ENCODE measurements around the gene WDR36. TPM values are rescaled to one million over a fixed set of nuclear protein-coding genes. Genes with fewer than 3 reads are reported as not detected.

Gene WDR36
- total and polyA plus RNA-seq, 2 experiments from 2014 or later, result 18.5 to 56.8 TPM

DNA sequence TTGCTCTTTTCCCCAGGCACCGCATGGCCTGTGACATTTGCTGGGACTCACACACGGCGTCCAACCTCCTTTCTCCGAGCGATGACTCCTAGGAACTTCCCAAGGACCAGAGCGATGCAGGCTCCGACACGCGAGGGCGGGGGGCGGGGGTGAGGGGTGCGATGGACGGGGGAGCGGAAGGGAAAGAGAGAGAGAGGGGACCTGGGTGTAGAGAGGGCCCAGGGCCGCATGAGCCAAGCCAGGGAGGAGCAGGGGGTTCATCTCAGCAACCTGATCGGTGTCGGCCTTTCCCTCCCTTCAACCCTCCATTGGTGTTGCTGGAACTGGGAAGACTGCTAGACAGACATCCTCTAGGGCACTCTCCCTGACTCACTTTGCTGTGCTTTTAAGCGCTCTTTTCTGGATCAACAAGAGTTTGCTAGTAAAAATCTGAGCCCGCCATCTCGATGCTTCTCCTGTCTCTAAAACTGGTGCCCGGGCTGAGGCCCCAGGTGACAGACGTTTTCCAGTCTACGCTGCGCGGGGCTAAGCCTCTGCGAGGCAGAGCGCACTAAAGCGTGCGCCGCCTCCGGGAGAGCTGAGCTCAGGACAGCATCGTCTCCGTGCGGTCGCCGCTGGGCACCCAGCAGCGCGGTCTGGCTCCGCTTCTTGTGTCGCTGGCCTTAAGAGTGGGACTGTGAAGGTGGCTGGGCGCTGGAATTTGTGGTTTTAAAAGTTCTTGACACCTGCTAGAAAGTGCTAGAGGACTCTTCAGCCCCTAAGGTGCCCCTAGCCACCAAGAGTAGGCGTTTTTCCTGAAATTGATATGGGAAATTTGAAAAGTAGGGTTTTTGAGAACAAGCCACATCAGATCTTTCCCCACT, 21.6 kb upstream of the WDR36 start:
- no peaks in the 10 kb centered on the region for H3K79me2 ChIP-seq (replicated peaks; ENCODE audit: insufficient read depth)
- H4K20me1 ChIP-seq (replicated peaks; ENCODE audit: insufficient read depth), result no peaks in the 10 kb centered on the region
- peak overlapping the region; percentile 69 for H3K4me3 ChIP-seq
- Mint-ChIP-seq H3K9me3 (no peaks in the 10 kb centered on the region), H3K4me1 (peaks cover 8% of the 10 kb centered on the region; the same call in 2 of the 3 replicates), H3K27ac (no peak overlapping the region), H3K27me3 (ENCODE audit: insufficient read depth, low read depth, poor library complexity) (peaks cover 61% of the 10 kb centered on the region), H3K4me3 (peak overlapping the region; percentile 79), H3K36me3 (ENCODE audit: low read depth) (no peaks in the 10 kb centered on the region)
- H3K27ac ChIP-seq (ENCODE audit: low read depth), result no peak overlapping the region
- H3K4me1 ChIP-seq (ENCODE audit: insufficient read depth), result peaks cover 22% of the 10 kb centered on the region
- H2AFZ ChIP-seq, result peak overlapping the region; percentile 99
- no peaks in the 10 kb centered on the region for H3K36me3 ChIP-seq (ENCODE audit: insufficient read depth)
- H3K27me3 ChIP-seq (ENCODE audit: insufficient read depth), result peaks cover 77% of the 10 kb centered on the region
- DNase-seq (ENCODE audit: low spot score) (peak; percentile 83), ATAC-seq (peak; percentile 88)
- no peaks in the 10 kb centered on the region for H3F3A ChIP-seq (replicated peaks; ENCODE audit: low read depth)
- peak overlapping the region; percentile 88 for H3K4me2 ChIP-seq
- H3K9me2 ChIP-seq (ENCODE audit: insufficient read depth), result no peaks in the 10 kb centered on the region
- TF ChIP-seq EZH2phosphoT487 (IDR thresholded peaks at IDR 0.05; ENCODE audit: unreplicated experiment), result no peak
- 0 out of 2 replicates have a peak, but pooled peaks have one; percentile 5 for TF ChIP-seq CREB1 (CRISPR knock-in tag; IDR thresholded peaks at IDR 0.05; ENCODE audit: low read depth)
- no peak for TF ChIP-seq ZNF331 (CRISPR knock-in tag; IDR thresholded peaks at IDR 0.05; ENCODE audit: low read depth)
- TF ChIP-seq EZH2 (IDR thresholded peaks at IDR 0.05; ENCODE audit: low read depth, unreplicated experiment), result peak; percentile 50

DNA sequence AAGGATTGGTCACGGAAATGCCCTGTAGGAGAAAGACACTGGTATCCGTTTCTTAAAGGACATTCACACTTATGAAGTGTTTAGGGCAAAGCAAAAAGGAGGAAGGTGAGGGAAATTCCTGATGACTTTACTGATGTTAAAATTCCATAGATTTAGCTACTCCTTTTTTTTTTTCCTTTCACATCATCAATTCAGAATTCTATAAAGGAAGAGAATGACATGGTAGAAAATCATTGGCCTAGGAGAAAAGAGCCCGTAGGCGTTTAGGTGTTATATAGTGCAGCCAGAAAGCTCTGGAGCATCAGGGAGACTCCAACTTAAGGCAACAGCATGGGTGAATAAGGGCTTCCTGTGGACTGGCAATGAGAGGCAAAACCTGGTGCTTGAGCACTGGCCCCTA, 20.7 kb upstream of the WDR36 start, which contains the start of gene TSLP:
Gene TSLP (plus strand): TSS at position 301 of the 400 bp plus-strand sequence. CDS start 178 bp downstream, outside the sequence.
- H3K4me3 Mint-ChIP-seq, result peak within 1 kb of the TSS; percentile 90
- peak within 1 kb of the TSS; percentile 86 for H3K4me3 ChIP-seq
- H2AFZ ChIP-seq, result peak within 1 kb of the TSS; percentile 99
- ATAC-seq (no peak), DNase-seq (ENCODE audit: low spot score) (no peak)
- H3K36me3 Mint-ChIP-seq (ENCODE audit: low read depth), result no peaks in the 10 kb centered on the region
- no peak within 1 kb of the TSS for H3K27ac ChIP-seq (ENCODE audit: low read depth)
- peak within 1 kb of the TSS; percentile 89 for H3K4me2 ChIP-seq
- no peaks in the 10 kb centered on the region for H3K36me3 ChIP-seq (ENCODE audit: insufficient read depth)
- no peaks in the 10 kb centered on the region for H3K9me3 Mint-ChIP-seq
- H3K4me1 ChIP-seq (ENCODE audit: insufficient read depth), result peaks cover 22% of the 10 kb centered on the region
- TF ChIP-seq, protein P1, sequence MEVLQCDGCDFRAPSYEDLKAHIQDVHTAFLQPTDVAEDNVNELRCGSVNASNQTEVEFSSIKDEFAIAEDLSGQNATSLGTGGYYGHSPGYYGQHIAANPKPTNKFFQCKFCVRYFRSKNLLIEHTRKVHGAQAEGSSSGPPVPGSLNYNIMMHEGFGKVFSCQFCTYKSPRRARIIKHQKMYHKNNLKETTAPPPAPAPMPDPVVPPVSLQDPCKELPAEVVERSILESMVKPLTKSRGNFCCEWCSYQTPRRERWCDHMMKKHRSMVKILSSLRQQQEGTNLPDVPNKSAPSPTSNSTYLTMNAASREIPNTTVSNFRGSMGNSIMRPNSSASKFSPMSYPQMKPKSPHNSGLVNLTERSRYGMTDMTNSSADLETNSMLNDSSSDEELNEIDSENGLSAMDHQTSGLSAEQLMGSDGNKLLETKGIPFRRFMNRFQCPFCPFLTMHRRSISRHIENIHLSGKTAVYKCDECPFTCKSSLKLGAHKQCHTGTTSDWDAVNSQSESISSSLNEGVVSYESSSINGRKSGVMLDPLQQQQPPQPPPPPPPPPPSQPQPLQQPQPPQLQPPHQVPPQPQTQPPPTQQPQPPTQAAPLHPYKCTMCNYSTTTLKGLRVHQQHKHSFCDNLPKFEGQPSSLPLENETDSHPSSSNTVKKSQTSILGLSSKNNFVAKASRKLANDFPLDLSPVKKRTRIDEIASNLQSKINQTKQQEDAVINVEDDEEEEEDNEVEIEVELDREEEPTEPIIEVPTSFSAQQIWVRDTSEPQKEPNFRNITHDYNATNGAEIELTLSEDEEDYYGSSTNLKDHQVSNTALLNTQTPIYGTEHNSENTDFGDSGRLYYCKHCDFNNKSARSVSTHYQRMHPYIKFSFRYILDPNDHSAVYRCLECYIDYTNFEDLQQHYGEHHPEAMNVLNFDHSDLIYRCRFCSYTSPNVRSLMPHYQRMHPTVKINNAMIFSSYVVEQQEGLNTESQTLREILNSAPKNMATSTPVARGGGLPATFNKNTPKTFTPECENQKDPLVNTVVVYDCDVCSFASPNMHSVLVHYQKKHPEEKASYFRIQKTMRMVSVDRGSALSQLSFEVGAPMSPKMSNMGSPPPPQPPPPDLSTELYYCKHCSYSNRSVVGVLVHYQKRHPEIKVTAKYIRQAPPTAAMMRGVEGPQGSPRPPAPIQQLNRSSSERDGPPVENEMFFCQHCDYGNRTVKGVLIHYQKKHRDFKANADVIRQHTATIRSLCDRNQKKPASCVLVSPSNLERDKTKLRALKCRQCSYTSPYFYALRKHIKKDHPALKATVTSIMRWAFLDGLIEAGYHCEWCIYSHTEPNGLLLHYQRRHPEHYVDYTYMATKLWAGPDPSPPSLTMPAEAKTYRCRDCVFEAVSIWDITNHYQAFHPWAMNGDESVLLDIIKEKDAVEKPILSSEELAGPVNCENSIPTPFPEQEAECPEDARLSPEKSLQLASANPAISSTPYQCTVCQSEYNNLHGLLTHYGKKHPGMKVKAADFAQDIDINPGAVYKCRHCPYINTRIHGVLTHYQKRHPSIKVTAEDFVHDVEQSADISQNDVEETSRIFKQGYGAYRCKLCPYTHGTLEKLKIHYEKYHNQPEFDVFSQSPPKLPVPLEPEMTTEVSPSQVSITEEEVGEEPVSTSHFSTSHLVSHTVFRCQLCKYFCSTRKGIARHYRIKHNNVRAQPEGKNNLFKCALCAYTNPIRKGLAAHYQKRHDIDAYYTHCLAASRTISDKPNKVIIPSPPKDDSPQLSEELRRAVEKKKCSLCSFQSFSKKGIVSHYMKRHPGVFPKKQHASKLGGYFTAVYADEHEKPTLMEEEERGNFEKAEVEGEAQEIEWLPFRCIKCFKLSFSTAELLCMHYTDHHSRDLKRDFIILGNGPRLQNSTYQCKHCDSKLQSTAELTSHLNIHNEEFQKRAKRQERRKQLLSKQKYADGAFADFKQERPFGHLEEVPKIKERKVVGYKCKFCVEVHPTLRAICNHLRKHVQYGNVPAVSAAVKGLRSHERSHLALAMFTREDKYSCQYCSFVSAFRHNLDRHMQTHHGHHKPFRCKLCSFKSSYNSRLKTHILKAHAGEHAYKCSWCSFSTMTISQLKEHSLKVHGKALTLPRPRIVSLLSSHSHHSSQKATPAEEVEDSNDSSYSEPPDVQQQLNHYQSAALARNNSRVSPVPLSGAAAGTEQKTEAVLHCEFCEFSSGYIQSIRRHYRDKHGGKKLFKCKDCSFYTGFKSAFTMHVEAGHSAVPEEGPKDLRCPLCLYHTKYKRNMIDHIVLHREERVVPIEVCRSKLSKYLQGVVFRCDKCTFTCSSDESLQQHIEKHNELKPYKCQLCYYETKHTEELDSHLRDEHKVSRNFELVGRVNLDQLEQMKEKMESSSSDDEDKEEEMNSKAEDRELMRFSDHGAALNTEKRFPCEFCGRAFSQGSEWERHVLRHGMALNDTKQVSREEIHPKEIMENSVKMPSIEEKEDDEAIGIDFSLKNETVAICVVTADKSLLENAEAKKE (CRISPR knock-in tag; IDR thresholded peaks at IDR 0.05), result no peak
- no peak for TF ChIP-seq STAT1 (IDR thresholded peaks at IDR 0.05; ENCODE audit: unreplicated experiment)
- no peak for TF ChIP-seq ZNF331 (CRISPR knock-in tag; IDR thresholded peaks at IDR 0.05; ENCODE audit: low read depth)
- no peak for TF ChIP-seq EZH2phosphoT487 (IDR thresholded peaks at IDR 0.05; ENCODE audit: unreplicated experiment)
- no peak for TF ChIP-seq POLR2AphosphoS5 (IDR thresholded peaks at IDR 0.05; ENCODE audit: low read depth)
- no peak for TF ChIP-seq ZNF114 (CRISPR knock-in tag; IDR thresholded peaks at IDR 0.05)
- no peak for TF ChIP-seq NANOG (IDR thresholded peaks at IDR 0.05; ENCODE audit: borderline replicate concordance)
- TF ChIP-seq, protein P2, sequence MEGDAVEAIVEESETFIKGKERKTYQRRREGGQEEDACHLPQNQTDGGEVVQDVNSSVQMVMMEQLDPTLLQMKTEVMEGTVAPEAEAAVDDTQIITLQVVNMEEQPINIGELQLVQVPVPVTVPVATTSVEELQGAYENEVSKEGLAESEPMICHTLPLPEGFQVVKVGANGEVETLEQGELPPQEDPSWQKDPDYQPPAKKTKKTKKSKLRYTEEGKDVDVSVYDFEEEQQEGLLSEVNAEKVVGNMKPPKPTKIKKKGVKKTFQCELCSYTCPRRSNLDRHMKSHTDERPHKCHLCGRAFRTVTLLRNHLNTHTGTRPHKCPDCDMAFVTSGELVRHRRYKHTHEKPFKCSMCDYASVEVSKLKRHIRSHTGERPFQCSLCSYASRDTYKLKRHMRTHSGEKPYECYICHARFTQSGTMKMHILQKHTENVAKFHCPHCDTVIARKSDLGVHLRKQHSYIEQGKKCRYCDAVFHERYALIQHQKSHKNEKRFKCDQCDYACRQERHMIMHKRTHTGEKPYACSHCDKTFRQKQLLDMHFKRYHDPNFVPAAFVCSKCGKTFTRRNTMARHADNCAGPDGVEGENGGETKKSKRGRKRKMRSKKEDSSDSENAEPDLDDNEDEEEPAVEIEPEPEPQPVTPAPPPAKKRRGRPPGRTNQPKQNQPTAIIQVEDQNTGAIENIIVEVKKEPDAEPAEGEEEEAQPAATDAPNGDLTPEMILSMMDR (conservative IDR thresholded peaks at IDR 0.05; ENCODE audit: low read depth in 2 of 2), result no peak
- TF ChIP-seq EZH2 (IDR thresholded peaks at IDR 0.05; ENCODE audit: low read depth, unreplicated experiment), result no peak
- H4K20me1 ChIP-seq (replicated peaks; ENCODE audit: insufficient read depth), result no peaks in the 10 kb centered on the region
- H3K4me1 Mint-ChIP-seq, result peaks cover 11% of the 10 kb centered on the region; the same call in 2 of the 3 replicates
- no peaks in the 10 kb centered on the region for H3K79me2 ChIP-seq (replicated peaks; ENCODE audit: insufficient read depth)
- H3K27ac Mint-ChIP-seq, result no peak within 1 kb of the TSS
- peaks cover 77% of the 10 kb centered on the region for H3K27me3 ChIP-seq (ENCODE audit: insufficient read depth)
- no peaks in the 10 kb centered on the region for H3F3A ChIP-seq (replicated peaks; ENCODE audit: low read depth)
- H3K9me2 ChIP-seq (ENCODE audit: insufficient read depth), result no peaks in the 10 kb centered on the region
- peaks cover 61% of the 10 kb centered on the region for H3K27me3 Mint-ChIP-seq (ENCODE audit: insufficient read depth, low read depth, poor library complexity)

All from GM23338 (cell line).